ENCODE results near the gene LHPP.
"Not testable (repeated sequence)": the region's sequence is repeated elsewhere in the genome, so short reads cannot be mapped to it uniquely, and the experiment has no call there.

Gene LHPP, protein sequence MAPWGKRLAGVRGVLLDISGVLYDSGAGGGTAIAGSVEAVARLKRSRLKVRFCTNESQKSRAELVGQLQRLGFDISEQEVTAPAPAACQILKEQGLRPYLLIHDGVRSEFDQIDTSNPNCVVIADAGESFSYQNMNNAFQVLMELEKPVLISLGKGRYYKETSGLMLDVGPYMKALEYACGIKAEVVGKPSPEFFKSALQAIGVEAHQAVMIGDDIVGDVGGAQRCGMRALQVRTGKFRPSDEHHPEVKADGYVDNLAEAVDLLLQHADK

DNA sequence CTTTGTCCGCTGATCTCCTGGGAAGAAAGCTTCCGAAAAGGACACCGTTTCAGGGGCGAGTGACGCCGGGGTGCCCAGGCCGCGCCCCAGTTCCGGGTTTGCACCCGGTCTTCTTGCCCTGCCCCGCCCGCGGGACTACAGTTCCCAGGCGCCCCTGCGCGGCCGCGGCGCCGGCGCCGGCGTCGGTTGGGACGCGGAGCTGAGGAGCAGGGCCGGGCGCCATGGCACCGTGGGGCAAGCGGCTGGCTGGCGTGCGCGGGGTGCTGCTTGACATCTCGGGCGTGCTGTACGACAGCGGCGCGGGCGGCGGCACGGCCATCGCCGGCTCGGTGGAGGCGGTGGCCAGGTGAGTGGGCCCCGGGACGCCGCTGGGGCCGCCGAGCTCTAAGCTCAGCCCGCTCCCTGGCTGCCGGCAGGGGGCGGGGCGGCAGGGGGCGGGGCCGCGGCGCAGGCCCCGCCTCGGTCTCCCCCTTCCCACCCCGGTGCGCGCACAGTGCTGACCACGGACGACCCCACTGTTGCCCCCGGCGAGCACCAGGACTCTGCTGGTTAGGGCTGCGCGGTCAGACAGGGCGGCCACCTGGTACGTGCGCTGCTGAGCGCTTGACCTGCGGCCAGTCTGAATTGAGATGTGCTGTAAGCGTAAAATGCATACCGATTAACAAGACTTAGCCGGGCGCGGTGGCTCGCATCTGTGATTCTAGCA is at the start of gene LHPP:
TSS of gene LHPP (plus strand) at position 182 of the 706 bp plus-strand sequence. CDS start at position 222, 40 bp downstream.
- DNase-seq (ENCODE audit: low read depth) = peak; percentile 78

DNA sequence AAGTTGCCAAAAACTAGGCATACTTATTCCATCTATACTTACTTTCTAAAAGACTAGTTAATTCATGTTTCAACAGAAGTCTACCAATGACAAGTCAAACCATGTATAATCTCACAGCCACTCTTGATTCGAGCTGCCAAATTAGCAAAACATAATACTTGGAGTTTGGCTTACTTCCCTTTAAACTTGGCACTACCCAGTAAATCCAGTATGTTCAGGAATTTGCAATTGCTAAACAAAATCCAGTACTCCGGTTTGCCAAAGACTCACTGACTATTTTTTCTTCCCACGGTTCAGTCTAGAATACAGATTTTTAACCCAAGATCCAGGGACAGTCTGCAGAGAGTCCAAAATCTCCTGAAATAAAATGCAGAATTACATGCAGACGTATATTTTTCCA is 47.5 kb upstream of the LHPP start:
- DNase-seq (ENCODE audit: low read depth) = peak; percentile 20

DNA sequence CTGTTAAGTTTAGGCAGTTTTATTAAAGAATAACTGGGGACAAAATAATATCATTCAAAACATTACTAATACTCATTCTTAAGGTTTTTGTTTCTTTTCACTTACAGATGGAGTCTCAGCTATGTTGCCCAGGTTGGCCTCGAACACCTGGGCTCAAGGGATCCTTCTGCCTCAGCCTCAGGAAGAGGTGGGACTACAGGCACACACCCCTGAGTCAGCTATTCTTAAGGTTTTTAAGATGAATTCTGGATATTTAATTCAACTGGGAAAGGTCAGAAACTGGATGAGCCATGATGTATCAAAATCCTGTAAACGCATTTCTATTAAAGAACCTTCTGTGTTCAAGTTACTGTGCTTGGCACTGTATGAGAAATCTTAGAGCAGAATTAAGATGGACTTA is 46.4 kb upstream of the LHPP start:
- DNase-seq (ENCODE audit: low read depth) = no peak

DNA sequence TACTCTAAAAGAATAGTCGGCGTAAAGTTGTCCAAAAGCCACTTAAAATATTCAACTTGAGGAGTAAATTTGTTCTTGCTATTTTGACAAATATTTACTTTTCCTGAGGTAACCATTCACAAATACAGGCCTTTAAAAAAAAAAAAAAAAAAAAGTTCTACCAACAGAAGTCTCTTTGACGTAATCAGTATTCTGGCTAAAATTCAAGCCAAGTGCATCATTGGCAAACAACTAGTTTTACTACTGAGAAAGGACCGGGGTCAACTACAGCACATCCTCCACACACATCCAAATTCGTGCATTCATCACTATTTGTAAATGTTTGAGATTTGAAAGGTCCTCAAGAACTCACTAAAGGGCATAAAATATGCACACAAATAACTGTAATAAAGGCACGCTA is 44.9 kb upstream of the LHPP start:
- peak; percentile 24 for DNase-seq (ENCODE audit: low read depth)

DNA sequence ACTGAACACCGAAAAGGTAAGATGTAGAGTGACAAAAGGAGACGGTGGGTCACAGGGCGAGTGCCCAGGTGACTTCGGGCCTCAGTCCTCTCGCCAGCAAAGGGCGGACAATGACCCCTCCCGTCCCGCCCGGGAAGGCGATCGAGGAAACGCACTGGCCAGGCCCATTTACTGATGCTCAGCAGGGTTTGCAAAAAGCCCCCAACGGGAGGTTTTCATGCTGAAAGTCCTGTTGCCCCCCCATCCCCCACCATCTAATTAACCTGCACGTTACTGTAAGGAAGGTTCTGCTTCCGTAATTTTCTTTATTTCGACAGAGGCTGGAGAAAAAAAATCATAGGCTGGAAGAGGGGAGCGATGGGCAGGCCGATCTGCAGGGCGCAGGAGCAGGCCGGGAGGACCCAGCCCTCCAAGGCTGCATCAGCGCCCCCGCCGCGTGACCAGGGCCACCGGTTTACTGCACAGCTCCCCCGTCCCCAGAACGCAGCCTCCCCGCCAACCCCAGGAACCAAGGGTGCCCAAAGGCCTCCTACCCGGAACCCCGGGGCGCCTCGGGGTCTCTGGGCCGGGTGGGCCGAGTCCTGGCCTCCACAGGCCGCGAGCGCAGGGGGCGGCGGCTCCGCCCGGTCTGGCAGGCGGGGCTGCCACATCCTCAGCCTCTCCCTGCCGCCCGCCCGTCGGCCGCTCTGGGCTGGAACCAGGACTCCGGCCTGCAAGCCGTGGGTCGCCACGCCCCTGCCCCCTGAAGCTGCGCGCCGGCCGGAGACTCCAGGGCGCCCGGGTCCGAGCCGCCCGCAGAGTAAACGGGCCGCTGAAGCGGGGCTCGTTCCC is 43.5 kb upstream of the LHPP start:
- DNase-seq (ENCODE audit: low read depth) = peak; percentile 74

DNA sequence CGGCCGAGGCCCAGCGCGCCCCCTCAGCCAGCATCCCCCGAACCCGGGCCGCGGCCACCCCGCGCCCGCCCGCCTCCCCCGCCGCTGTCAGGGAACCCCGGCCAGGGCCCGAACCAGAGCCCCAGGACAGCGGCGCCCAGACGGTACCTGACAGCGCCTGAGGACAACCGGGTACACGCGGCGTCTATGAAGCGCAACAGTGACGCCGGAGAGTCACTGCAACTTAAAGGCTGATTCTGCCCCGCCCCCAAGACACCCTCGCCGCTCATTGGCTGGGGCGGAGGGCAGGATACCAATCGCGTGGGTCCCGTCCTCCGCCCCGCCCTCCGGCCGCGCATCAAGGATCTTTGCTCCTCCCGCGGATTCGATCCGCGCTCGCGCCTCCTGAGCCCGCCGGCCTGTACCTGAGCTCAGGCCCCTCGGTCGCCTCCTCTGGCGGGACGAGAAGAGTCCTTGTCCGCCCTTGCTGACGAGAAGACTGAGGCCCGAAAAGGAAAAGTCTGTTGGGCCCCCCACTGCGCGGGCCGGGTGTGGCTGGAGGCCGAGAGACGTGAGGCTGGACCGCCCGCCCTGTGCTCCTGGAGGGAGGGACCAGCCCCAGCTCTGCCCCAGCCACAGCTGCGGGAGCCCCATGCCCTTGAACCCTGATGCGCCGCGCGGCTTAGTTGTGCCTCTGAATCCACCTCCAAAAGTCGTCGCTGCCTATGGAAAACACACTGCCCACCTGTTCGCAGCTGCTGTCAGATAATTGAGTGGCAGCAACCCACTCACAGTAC is 42.7 kb upstream of the LHPP start, which contains the start of gene OAT:
TSS of gene OAT (minus strand) at position 198 of the 776 bp plus-strand sequence. CDS start 6,752 bp downstream, outside the sequence.
- DNase-seq (ENCODE audit: low read depth) = peak; percentile 96

DNA sequence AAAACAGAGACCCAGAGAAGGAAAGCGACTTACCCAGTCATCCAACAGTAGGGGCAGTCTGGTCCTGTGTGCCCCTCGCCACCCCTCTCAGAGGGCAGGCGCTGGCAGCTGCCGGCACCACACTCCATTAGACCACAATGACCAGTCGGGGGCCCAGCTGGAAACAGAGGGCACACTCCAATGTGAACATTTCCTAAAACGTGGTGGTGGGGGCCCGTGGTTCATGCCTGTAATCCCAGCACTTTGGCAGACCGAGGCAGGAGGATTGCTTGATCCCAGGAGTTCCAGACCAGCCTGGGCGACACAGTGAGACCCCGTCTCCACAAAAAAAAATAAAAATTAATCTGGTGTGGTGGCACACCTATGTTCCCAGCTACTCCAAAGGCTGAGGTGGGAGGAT is 42.0 kb upstream of the LHPP start:
- DNase-seq (ENCODE audit: low read depth) = no peak

DNA sequence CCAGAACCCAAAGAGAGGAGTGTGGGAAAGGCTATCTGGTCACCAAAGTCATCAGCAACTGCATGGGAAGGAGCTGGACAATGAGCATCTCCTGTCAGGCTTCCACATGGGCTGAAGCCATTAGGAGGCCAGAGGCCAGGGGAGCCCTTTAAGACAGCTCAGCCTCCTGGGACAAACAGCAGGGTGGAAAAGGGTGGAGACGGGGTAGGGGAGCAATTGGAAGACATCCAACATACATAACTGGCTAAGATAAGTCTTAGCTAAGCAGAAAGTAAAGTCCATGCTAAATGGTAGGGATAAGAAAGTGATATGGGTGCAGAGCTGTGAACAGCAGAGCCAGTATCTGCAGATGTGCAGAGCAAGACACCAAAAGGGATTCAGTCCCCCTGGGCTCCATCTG is 41.4 kb upstream of the LHPP start:
- no peak for DNase-seq (ENCODE audit: low read depth)

DNA sequence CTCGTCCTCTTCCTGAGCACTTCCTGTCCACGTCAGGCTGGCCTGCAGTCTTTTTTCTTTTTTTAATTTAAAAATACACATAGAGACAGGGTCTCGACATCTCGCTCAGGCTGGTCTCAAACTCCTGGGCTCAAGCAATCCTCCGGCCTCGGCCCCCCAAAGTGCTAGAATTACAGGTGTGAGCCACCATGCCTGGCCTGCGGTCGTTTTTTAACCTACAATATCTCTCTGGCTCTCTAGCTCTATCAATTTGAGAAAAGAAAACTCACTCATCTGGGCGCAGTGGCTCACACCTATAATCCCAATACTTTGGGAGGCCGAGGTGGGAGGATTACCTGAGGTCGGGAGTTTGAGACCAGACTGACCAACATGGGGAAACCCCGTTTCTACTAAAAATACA is 38.9 kb upstream of the LHPP start:
- no peak for DNase-seq (ENCODE audit: low read depth)

DNA sequence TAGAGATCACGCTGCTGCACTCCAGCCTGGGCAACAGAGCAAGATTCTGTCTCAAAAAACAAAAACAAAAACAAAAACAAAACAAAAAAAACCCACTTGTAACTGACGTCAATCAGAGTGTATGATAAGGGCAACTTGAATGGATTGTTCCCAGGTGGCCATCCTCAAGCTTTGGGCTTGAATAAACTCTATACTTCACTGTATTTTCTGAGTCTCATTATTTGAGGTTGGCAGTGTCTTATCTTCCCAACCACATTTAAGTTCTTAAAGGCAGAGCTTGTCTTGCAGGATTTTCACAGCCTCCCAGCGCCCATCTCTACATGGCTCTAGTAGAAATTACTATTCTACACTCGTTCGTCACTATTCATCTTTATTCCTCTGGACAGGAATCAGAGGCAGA is 37.8 kb upstream of the LHPP start:
- no peak for DNase-seq (ENCODE audit: low read depth)

DNA sequence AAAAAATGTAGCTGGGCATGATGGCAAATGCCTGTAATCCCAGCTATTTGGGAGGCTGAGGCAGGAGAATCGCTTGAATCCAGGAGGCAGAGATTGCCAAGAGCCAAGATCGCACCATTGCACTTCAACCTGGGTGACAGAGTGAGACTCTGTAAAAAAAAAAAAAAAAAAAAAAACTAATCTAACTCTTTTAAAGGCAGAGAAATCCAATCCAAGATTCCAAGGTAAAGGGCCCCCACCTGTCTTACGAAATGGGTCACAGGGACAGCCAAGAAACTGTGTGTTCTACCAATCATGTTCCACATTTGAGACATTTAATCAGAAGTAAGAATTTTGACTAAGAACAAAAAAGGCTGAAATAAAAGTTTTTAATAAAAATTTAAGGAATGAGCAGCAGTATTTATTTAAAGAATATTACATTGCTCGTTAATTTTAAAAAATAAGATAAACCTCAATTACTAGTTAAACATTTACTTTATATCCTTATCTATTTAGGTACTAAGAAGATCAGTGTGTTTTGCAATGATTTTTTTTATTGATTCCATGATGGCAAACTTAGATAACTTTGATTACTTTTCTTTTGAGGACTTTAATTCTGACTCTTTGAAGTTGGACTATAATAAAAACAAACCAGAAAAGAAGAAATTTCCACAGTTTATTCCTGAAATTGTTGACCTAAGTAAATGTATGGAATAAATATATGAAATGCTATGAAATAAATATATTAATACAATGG is 36.2 kb upstream of the LHPP start:
- DNase-seq (ENCODE audit: low read depth) = no peak

DNA sequence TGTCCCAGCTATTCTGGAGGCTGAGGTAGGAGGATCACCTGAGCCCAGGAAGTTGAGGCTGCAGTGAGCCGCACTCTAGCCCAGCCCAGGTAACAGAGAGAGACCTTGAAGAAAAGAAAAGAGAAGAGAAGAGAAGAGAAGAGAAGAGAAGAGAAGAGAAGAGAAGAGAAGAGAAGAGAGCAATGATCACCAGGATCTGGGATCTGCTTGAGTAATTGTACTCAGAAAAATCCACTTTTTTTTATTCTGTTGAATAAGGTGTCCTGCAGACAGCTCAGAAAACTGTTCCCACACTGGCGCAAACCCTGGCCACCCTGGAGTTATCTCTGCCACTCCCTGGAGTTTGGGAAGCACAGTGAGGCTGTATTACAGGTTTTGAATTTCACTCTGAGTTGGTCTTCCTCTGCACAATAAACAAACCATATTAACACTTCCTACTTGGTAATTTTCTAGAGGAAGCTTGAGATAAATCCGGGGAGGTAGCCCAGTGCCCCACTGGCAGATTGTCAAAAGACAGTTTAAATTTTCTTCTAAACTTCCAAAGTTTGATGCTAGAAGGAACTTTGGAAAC is 33.3 kb upstream of the LHPP start:
- no peak for DNase-seq (ENCODE audit: low read depth)

DNA sequence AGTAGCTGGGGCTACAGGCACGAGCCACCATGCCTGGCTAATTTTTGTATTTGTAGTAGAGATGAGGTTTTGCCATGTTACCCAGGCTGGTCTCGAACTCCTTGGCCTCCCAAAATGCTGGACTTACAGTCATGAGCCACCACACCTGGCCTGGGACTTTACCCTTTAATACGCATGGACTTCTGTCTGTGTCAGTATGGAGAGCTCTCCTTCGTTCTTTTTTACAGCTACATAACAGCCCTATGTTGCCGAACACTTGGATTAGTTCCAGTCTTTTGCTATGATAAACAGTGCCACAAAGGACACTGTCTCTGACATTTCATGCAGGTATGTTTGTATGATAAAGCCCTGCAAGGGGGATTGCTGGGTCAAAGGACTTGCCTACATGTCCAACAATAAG is 32.0 kb upstream of the LHPP start:
- DNase-seq (ENCODE audit: low read depth) = no peak

DNA sequence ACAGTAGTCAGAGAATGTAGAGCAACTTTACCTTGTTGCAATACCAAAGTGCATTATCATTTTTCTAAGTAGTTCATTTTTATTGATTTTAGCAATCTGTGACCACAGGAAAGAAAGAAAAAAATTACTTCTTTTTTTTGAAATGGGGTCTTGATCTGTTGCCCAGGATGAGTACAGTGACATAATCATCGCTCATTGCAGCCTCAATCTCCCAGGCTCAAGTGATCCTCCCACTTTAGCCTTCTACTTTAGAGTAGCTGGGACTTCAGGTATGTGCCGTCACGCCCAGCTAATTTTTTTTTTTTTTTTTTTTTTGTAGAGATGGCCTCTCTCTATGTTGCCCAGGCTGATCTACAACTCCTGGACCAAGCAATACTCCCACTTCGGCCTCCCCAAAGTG is 31.5 kb upstream of the LHPP start:
- DNase-seq (ENCODE audit: low read depth) = no peak

DNA sequence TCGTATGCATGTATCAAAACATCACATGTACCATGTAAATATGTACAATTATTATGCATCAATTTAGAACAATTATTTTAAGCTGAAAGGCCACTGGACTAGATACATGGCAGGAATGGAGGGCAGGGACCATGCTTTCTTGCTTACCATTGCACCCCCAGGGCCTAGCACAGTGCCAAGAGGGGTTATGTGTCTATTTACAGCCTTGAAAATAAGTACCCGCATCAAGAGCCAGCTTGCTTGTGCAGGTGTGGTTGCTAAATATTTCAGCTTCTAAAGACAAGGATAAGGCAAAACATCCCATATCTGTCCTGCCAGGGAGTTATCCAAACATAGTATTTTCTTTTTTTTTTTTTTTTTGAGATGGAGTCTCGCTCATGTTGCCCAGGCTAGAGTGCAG is 28.2 kb upstream of the LHPP start:
- no peak for DNase-seq (ENCODE audit: low read depth)

DNA sequence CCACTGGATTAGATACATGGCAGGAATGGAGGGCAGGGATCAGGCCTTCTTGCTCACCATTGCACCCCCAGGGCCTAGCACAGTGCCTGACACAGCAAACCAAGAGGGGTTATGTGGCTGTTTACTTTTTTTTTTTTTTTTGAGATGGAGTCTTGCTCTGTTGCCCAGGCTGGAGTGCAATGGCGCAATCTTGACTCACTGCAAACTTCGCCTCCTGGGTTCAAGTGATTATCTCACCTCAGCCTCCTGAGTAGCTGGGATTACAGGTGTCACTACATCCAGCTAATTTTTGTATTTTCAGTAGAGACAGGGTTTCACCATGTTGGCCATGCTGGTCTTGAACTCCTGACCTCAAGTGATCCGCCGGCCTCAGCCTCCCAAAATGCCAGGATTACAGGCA is 25.9 kb upstream of the LHPP start:
- not testable (repeated sequence) for DNase-seq (ENCODE audit: low read depth)

DNA sequence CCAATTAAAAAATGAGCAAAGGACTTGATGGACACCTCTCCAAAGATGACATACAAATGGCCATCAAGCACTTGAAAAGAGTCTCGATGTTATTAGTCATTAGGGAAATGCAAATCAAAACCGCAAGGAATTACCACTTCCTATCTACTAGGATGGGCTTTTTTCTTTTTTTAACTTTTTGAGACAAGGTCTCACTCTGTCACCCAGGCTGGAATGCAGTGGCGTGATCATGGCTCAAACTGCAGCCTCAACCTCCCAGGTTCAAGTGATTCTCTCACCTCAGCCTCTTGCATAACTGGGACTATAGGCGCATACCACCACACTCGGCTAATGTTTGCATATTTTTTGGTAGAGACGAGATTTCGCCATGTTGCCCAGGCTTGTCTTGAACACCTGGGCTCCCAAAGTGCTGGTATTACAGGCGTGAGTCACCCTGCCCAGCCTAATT is 25.4 kb upstream of the LHPP start:
- peak; percentile 31 for DNase-seq (ENCODE audit: low read depth)

DNA sequence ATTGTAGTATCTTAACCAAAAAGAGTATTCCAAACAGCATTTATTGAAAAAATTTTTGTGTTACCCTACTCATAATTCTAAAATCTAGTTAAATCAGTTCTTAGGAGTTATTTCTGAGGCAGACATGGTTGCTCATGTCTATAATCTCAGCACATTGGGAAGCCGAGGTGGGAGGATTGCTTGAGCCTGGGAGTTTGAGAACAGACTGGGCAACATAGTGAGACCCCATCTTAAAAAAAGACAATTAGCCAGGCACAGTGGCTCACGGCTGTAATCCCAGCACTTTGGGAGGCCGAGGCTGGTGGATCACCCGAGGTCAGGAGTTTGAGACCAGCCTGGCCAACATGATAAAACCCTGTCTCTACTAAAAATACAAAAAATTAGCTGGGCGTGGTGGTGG is 19.9 kb upstream of the LHPP start:
- not testable (repeated sequence) for DNase-seq (ENCODE audit: low read depth)

DNA sequence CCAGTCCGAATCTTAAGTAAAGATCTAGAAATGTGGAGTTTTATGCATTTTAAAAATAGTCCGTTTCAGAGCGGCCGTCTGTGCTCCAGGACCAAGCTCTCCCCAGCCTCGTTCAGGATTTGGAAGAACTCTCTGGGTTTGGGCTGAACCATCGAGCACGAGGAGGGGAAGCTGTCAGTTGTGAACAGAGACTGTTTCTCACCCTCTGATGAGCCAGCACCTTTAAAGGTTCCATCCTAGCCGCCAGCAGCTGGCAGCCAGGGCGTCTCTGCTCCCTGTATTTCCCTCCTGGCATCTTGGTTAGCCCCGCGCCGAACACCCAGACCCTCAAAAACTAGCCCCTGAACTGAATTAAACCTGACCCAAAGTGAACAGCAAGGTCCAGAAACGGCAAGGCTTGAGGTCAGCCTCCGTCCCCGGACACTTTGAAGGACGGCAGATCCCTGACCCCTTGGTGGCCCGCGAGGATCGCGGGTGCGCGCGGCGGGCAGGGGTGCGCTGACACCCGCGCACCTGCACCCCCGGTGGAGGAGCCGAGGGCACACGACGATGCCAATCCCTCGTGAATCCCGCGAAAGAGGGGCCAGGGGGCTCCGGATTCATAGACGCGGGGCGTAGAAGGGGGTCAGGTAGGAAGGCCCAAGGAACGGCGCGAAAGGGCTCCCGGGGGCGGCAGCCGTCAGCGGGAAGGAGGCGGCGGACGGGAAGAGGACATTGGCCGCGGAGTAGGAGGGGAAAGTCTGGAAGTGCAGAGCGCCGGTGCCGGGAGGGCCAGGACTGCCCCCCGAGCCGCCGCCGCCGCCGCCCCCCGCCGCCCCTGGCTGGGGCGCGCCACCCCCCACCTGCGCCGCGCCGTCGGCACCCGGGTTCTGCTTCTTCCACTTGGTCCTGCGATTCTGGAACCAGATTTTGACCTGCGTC is 14.5 kb upstream of the LHPP start:
- no peak for DNase-seq (ENCODE audit: low read depth)

Measured in EH (cell line).